GM12874 (cell line): ENCODE results near the gene KRT32.

Experiments used
- TF ChIP-seq, protein P1 (sequence below): IDR thresholded peaks from 2 replicates; pipeline ENCODE4 v1.5.1; 2011; ENCODE audit warnings: low read depth, mild to moderate bottlenecking, control low read depth, low read length, moderate library complexity; ENCODE audit not compliant: insufficient read depth

Gene KRT32

DNA sequence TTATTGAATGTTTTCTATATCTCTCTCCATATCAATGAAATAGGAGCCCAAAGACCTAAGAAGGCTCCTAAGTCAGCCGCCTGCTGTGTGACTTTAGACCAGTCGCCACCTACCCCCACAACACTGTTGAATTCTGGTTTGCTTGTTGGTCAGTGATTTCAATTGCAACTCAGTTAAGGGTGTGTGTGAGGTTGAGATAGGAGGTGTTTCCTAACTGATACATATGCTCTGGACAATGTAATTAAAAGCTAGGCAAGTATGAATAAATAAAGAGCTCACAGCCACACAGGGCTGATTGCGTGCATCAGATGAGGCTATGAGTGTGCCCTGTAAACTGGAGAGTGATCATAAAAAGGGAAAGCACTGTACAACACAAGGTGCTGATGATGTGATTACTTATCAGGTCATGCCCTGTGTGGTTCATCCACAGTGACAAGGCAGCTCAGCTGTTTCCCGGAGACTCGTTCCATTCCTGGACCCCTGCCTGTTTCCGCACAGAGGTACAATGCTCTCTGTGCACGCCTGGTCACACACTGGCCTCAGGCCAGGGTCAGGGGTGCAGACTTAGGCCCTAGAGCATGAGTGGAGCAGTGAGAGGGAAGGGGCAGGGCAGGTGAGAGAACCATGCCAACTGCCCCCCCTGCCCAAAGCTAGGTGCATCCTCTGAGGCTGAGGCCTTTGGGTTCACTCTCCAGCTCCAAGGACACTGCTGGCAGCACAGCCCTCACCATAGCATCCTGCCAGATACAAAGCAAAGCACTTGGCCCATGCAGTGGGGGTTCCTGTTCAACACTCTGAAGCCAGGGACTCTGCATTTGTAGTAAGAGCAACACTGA lies 17.0 kb upstream of the KRT32 start:
- TF ChIP-seq, protein P1, sequence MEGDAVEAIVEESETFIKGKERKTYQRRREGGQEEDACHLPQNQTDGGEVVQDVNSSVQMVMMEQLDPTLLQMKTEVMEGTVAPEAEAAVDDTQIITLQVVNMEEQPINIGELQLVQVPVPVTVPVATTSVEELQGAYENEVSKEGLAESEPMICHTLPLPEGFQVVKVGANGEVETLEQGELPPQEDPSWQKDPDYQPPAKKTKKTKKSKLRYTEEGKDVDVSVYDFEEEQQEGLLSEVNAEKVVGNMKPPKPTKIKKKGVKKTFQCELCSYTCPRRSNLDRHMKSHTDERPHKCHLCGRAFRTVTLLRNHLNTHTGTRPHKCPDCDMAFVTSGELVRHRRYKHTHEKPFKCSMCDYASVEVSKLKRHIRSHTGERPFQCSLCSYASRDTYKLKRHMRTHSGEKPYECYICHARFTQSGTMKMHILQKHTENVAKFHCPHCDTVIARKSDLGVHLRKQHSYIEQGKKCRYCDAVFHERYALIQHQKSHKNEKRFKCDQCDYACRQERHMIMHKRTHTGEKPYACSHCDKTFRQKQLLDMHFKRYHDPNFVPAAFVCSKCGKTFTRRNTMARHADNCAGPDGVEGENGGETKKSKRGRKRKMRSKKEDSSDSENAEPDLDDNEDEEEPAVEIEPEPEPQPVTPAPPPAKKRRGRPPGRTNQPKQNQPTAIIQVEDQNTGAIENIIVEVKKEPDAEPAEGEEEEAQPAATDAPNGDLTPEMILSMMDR, result no peak

DNA sequence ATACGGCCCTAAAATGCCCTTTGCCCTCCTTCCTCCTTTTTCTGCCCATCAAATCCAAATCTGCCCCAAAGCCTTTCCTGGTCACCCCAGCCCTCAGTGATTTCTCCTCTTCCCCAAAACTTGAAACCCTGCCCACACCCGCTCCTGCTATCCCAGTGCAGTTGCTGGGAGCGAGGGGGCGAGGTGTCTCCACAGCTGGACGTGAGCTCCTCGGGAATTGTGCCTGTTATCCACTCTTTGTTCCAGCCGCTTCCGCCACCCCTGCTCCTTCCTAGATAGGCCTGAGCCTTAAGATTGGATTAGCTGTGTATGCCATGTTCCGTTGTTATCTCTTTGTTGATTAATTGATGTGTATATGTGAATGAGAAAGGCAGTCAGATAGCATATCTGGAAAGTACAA lies 16.3 kb upstream of the KRT32 start:
- TF ChIP-seq, protein P1, result no peak

DNA sequence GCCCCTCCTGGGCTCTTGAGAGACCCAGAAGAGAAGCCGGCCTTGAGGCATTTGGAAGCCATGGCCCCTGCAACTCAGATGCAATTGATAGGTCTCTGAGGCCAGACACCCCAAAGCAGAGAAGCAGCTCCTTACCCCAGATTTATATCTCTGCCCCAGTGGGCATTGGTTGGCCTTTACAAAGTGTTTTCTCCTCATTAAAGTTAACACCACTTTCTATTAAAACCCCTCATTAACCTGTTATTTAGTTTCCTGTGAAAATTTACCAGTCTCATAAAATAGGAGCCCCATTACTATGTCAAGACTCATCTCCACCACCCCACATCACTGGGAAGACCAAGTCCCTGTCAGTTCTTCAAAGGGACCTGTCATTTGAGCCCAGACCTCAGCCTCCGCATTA lies 13.8 kb upstream of the KRT32 start, which contains the start of gene KRT35:
Gene KRT35, minus strand, starts transcription at position 116 of the 400 bp plus-strand sequence. Its CDS starts 54 bp downstream, at position 62.
- TF ChIP-seq, protein P1, result no peak

DNA sequence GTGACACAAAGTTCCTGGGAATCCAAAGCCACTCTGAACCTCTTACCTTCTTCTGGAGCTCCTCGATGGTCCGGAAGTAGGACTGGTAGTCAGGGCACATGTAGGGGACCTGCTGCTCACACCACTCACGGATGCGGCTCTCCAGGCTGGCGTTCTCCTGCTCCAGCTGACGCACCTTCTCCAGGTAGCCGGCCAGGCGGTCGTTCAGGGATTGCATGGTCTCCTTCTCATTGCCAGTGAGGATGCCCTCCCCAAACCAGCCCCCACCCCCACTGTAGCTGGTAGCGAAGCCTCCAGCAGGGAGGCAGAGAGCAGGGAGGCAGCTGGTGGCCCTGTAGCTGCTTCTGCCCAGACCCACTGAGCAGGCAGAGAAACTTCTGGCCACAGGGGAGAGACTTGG lies 13.4 kb upstream of the KRT32 start:
- TF ChIP-seq, protein P1, result no peak

DNA sequence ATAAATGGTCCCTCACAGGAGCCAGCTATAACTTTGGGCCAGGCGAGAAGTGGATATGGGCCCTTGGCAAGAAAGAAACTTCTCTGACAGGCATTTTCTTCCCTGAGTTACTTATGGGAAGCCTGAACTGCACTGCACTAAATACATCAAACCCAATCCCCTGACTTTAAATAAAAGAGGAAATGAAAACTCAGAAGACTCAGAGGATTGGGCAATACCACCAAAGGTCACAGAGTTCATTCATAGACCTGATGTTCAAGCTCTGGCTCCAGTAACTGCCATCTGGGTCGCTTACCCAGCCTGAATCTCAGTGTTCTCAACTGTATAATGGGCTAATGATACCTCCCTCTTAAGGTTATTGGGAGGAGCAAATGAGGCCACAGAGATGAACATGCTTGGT lies 12.9 kb upstream of the KRT32 start:
- TF ChIP-seq, protein P1, result no peak

DNA sequence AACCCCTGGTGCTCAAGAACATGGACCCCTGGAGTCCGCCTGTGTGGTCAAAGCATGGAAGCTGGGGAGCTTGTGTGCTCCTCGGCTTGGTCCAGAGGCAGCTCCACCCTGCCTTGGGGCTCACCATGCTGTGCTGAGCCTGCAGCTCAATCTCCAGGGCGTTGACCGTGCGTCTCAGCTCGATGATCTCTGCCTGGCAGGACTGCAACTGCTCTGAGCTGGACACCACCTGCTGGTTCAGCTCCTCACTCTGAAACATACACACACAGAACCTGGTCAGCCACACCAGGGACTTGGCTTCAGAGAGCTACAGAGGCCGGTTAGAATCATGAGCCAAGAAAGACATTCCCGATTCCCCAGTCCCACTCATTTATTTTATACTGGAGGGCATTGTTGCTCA lies 11.1 kb upstream of the KRT32 start:
- TF ChIP-seq, protein P1, result no peak

DNA sequence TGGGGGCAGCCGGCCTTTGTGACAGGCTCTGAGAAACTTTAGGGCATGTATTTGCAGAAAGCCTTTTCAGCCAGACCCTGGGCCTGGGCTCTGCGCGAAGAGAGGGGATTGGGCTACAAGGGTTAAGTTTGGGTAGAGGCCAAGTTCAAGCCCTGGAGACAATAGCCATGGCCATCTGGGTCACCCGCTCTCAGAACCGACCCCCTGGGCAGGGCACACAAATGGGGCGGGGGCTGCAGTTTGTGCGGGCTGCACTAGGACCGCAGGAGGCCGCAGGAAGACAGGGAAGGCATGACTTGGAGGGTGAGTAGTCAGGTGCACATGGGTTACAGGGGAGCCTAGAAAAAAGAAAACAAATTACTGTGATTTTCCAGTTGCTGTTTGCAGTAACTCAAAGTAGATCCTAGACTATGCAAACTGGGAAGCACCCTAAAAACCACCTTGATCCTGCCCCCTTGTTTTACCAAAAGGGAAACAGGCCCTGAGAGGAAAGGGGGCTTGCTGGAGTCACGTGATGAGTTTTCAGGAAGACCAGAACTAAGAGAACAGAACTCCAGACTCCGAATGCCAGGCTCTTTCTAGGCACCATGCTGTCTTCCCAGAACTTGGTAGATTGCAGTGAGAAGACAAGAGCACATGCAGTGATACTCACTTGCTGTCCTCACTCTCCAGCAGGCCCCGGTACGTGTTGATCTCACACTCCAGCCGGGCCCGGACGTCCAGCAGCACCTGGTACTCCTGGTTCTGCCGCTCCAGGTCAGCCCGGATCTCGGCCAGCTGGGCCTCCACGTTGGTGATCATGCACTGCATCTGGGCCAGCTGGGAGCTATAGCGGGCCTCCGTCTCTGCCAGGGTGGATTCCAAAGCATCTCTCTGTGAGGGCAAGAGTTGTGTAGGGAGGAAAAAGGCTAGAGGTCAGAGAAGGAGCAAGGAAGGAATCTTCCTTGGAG lies 10.0 kb upstream of the KRT32 start:
- TF ChIP-seq, protein P1, result no peak
